Measurements from ENCODE around the gene BCAP29. TPM values are rescaled to one million over a fixed set of nuclear protein-coding genes. Genes with fewer than 3 reads are reported as not detected.
A peak's percentile ranks its signal among the peaks of the same experiment; 100 is the strongest.

Gene BCAP29
- total and polyA plus RNA-seq, 2 of the 8 experiments (the other 6 are each of a cell fraction or from before 2014, with no cell fraction given), result 6.8 to 18.1 TPM

DNA sequence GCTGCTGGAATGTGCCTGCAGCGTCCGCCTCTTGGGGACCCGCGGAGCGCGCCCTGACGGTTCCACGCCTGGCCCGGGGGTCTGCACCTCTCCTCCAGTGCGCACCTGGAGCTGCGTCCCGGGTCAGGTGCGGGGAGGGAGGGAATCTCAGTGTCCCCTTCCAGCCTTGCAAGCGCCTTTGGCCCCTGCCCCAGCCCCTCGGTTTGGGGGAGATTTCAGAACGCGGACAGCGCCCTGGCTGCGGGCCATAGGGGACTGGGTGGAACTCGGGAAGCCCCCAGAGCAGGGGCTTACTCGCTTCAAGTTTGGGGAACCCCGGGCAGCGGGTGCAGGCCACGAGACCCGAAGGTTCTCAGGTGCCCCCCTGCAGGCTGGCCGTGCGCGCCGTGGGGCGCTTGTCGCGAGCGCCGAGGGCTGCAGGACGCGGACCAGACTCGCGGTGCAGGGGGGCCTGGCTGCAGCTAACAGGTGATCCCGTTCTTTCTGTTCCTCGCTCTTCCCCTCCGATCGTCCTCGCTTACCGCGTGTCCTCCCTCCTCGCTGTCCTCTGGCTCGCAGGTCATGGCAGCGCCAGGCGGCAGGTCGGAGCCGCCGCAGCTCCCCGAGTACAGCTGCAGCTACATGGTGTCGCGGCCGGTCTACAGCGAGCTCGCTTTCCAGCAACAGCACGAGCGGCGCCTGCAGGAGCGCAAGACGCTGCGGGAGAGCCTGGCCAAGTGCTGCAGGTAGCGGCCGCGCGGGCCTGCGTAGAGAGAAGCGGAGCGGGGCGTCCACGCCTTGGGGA lies 81.2 kb downstream of the BCAP29 start (continued):
- TF ChIP-seq RBBP5 (IDR thresholded peaks at IDR 0.05; ENCODE audit: borderline replicate concordance, low read depth, low read length) (peak; percentile 81; the same call in 1 of the 2 replicates), FOSL1 (IDR thresholded peaks at IDR 0.05; ENCODE audit: insufficient read depth, low read depth, low read length) (no peak), TAF7 (optimal IDR thresholded peaks at IDR 0.05; ENCODE audit: borderline replicate concordance, low read depth, low read length) (no peak), CTBP2 (IDR thresholded peaks at IDR 0.05; ENCODE audit: borderline replicate concordance, insufficient read depth, insufficient read length, low read length) (no peak), ASH2L (IDR thresholded peaks at IDR 0.05; ENCODE audit: low read length) (peak; percentile 41), HDAC6 (IDR thresholded peaks at IDR 0.05; ENCODE audit: low read depth, low read length) (no peak), POLR2AphosphoS5 (IDR thresholded peaks at IDR 0.05; ENCODE audit: low read depth, low read length) (no peak), POU5F1 (IDR thresholded peaks at IDR 0.05; ENCODE audit: low read depth, low read length) (no peak), RFX5 (IDR thresholded peaks at IDR 0.05; ENCODE audit: borderline replicate concordance, low read depth, low read length) (no peak), SRF (IDR thresholded peaks at IDR 0.05; ENCODE audit: low read depth, low read length) (no peak), EZH2 (IDR thresholded peaks at IDR 0.05; ENCODE audit: low read depth, low read length, severe bottlenecking) (peak; percentile 35), JUN (IDR thresholded peaks at IDR 0.05; ENCODE audit: low read depth, low read length) (no peak), JUND (IDR thresholded peaks at IDR 0.05; ENCODE audit: low read length) (no peak), RAD21 (IDR thresholded peaks at IDR 0.05 in 1 of 2, conservative IDR thresholded peaks at IDR 0.05 in 1 of 2; ENCODE audit: low read depth in 2 of 2, low read length in 2 of 2) (peak; percentile 1 to 29; a peak in 2 of 4 replicates), SP4 (IDR thresholded peaks at IDR 0.05; ENCODE audit: low read length) (no peak), MAFK (IDR thresholded peaks at IDR 0.05; ENCODE audit: low read depth, low read length) (no peak), TBP (IDR thresholded peaks at IDR 0.05; ENCODE audit: low read depth, low read length) (peak; percentile 51; the same call in 1 of the 2 replicates), KDM4A (IDR thresholded peaks at IDR 0.05; ENCODE audit: low read depth, low read length, severe bottlenecking) (peak; percentile 68), SIX5 (IDR thresholded peaks at IDR 0.05; ENCODE audit: low read depth, low read length) (no peak), RXRA (IDR thresholded peaks at IDR 0.05; ENCODE audit: insufficient read depth, low read depth, low read length) (no peak), KDM1A (IDR thresholded peaks at IDR 0.05; ENCODE audit: borderline replicate concordance, low read length) (no peak), KDM5A (IDR thresholded peaks at IDR 0.05; ENCODE audit: low read length) (no peak), GABPA (IDR thresholded peaks at IDR 0.05; ENCODE audit: borderline replicate concordance, insufficient read depth, low read length) (no peak)
- TF ChIP-seq, protein P1, sequence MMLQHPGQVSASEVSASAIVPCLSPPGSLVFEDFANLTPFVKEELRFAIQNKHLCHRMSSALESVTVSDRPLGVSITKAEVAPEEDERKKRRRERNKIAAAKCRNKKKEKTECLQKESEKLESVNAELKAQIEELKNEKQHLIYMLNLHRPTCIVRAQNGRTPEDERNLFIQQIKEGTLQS (IDR thresholded peaks at IDR 0.05; ENCODE audit: insufficient read depth, low read depth, low read length), result no peak

Measured in H1 (cell line).